CD4-positive, CD25-positive, alpha-beta regulatory T cell (primary cell): Measurements from ENCODE around the gene IL17RD. TPM values are rescaled to one million over a fixed set of nuclear protein-coding genes. Genes with fewer than 3 reads are reported as not detected.

Experiments
- ATAC-seq, 2 donors: fragments of 150-1000 bp; cut with Tn5 transposase; one replicate each; pipeline ENCODE4 v1.10.0; 2021; ENCODE audit warnings: low read depth in 2 of 2, moderate number of reproducible peaks in 2 of 2, moderate library complexity in 1 of 2
- DNase-seq, 3 donors: peaks; one replicate each; pipeline versions ENCODE4 v3.0.0 to v3.0.0-alpha.2; 2012 to 2022; ENCODE audit warnings: mixed read lengths in 1 of 3
- H3K27ac ChIP-seq: one replicate; pipeline ENCODE4 v1.7.0; 2013; ENCODE audit warnings: mild to moderate bottlenecking, low read length; ENCODE audit not compliant: insufficient read depth, poor library complexity, severe bottlenecking
- H3K27me3 ChIP-seq: one replicate; pipeline ENCODE4 v1.7.0; 2013; ENCODE audit warnings: low read length; ENCODE audit not compliant: control insufficient read depth, insufficient read depth
- H3K36me3 ChIP-seq: one replicate; pipeline ENCODE4 v1.7.0; 2013; ENCODE audit warnings: mild to moderate bottlenecking, low read length, moderate library complexity; ENCODE audit not compliant: control insufficient read depth, insufficient read depth
- H3K4me1 ChIP-seq: 2 replicates; pipeline ENCODE4 v1.7.0; 2013; ENCODE audit warnings: mild to moderate bottlenecking, low read length; ENCODE audit not compliant: insufficient read depth, control insufficient read depth, poor library complexity, severe bottlenecking
- H3K4me3 ChIP-seq: one replicate; pipeline ENCODE4 v1.7.0; 2013; ENCODE audit warnings: low read depth, mild to moderate bottlenecking, low read length, moderate library complexity
- H3K9me3 ChIP-seq, 2 experiments: 1 replicate in 1 of 2; 2 replicates in 1 of 2; pipeline ENCODE4 v1.7.0; 2013; ENCODE audit warnings: low read length in 2 of 2, mild to moderate bottlenecking in 1 of 2, moderate library complexity in 1 of 2; ENCODE audit not compliant: control insufficient read depth in 2 of 2
- H3K27ac Mint-ChIP-seq, 3 donors: one replicate each; pipeline ENCODE4 v1.8.0; 2020 to 2022; ENCODE audit warnings: mild to moderate bottlenecking in 3 of 3, mixed read lengths in 3 of 3, moderate library complexity in 2 of 3
- H3K27me3 Mint-ChIP-seq: one replicate; pipeline ENCODE4 v1.8.0; 2022; ENCODE audit warnings: mild to moderate bottlenecking, mixed read lengths
- H3K36me3 Mint-ChIP-seq: one replicate; pipeline ENCODE4 v1.8.0; 2020; ENCODE audit warnings: mixed read lengths
- H3K4me1 Mint-ChIP-seq, 4 donors: one replicate each; pipeline ENCODE4 v1.8.0; 2020 to 2022; ENCODE audit warnings: mixed read lengths in 4 of 4, mild to moderate bottlenecking in 1 of 4
- H3K4me3 Mint-ChIP-seq, 4 donors: one replicate each; pipeline ENCODE4 v1.8.0; 2020 to 2022; ENCODE audit warnings: mild to moderate bottlenecking in 4 of 4, mixed read lengths in 4 of 4, moderate library complexity in 3 of 4
- H3K9me3 Mint-ChIP-seq, 7 donors: one replicate each; pipeline ENCODE4 v1.8.0; 2020 to 2022; ENCODE audit warnings: mixed read lengths in 7 of 7, mild to moderate bottlenecking in 3 of 7, moderate library complexity in 2 of 7
- polyA plus RNA-seq, 4 donors: library from polyadenylated mRNA; unstranded; fragments of 300-500 nt; fragmentation: Illumina TruSeq; gene quantifications; one replicate each; pipeline ENCODE4 v1.2.3, GENCODE V29; 2021
- total RNA-seq: library from RNA; stranded (reverse); gene quantifications from one replicate; pipeline ENCODE4 v1.2.3, GENCODE V29; 2022

IL17RD gene
- total RNA-seq (not detected), polyA plus RNA-seq (not detected)

- no peaks in the 10 kb centered on the region for H3K36me3 Mint-ChIP-seq
- H3K4me1 Mint-ChIP-seq, result peaks cover 0 to 17% (median 10%) of the 10 kb centered on the region in 4 donors
- DNase-seq (peak in 2 of 3 donors; percentile 16 to 44), ATAC-seq (peak in 1 of 2 donors; percentile 40)
- no peaks in the 10 kb centered on the region for H3K36me3 ChIP-seq
- peak within 1 kb of the TSS; percentile 79 to 88 (median 84) for H3K4me3 Mint-ChIP-seq
- H3K27me3 Mint-ChIP-seq, result peaks cover 80% of the 10 kb centered on the region
- no peak within 1 kb of the TSS for H3K4me3 ChIP-seq
- H3K27ac ChIP-seq, result no peak within 1 kb of the TSS
- peaks cover 0 to 7% (median 0%) of the 10 kb centered on the region in 7 donors for H3K9me3 Mint-ChIP-seq
- H3K9me3 ChIP-seq, result no peaks in the 10 kb centered on the region
- peak within 1 kb of the TSS in 1 of 3 donors; percentile 22 for H3K27ac Mint-ChIP-seq
- peaks cover 48% of the 10 kb centered on the region for H3K27me3 ChIP-seq
- H3K4me1 ChIP-seq, result peaks cover 20% of the 10 kb centered on the region
Observed at GRCh38 chr3:57164657-57165573, at the start of gene IL17RD. Gene IL17RD (minus strand): TSS chr3:57165353. CDS start chr3:57165286, 67 bp downstream.

GRCh38 chr3:57206423-57206822, 41.3 kb upstream of the IL17RD start:
- Histone ChIP-seq H3K27ac (no peak overlapping the region), H3K4me3 (no peak overlapping the region), H3K9me3 (no peaks in the 10 kb centered on the region), H3K36me3 (no peaks in the 10 kb centered on the region), H3K4me1 (no peaks in the 10 kb centered on the region), H3K27me3 (no peaks in the 10 kb centered on the region)
- Mint-ChIP-seq H3K9me3 (no peaks in the 10 kb centered on the region), H3K4me1 (no peaks in the 10 kb centered on the region), H3K36me3 (no peaks in the 10 kb centered on the region), H3K27ac (no peak overlapping the region), H3K4me3 (no peak overlapping the region), H3K27me3 (no peaks in the 10 kb centered on the region)
- DNase-seq (no peak), ATAC-seq (no peak)

GRCh38 chr3:57199895-57200297, 34.7 kb upstream of the IL17RD start, which contains the start of gene HESX1:
Gene HESX1 (minus strand): TSS chr3:57199978. CDS start chr3:57199918, 60 bp downstream.
- peaks cover 10% of the 10 kb centered on the region for H3K27me3 ChIP-seq
- Mint-ChIP-seq H3K27me3 (peaks cover 15% of the 10 kb centered on the region), H3K36me3 (no peaks in the 10 kb centered on the region), H3K9me3 (no peaks in the 10 kb centered on the region), H3K4me1 (no peaks in the 10 kb centered on the region), H3K4me3 (no peak within 1 kb of the TSS), H3K27ac (no peak within 1 kb of the TSS)
- H3K27ac ChIP-seq, result no peak within 1 kb of the TSS
- no peaks in the 10 kb centered on the region for H3K9me3 ChIP-seq
- no peaks in the 10 kb centered on the region for H3K36me3 ChIP-seq
- ATAC-seq, result no peak
- no peaks in the 10 kb centered on the region for H3K4me1 ChIP-seq
- DNase-seq, result no peak
- H3K4me3 ChIP-seq, result no peak within 1 kb of the TSS

GRCh38 chr3:57194641-57195040, 29.5 kb upstream of the IL17RD start:
- Mint-ChIP-seq H3K4me3 (no peak overlapping the region), H3K4me1 (no peaks in the 10 kb centered on the region), H3K27me3 (peaks cover 45% of the 10 kb centered on the region), H3K36me3 (no peaks in the 10 kb centered on the region), H3K9me3 (no peaks in the 10 kb centered on the region), H3K27ac (peak overlapping the region in 1 of 3 donors; percentile 16)
- Histone ChIP-seq H3K4me3 (no peak overlapping the region), H3K9me3 (no peaks in the 10 kb centered on the region), H3K36me3 (no peaks in the 10 kb centered on the region), H3K4me1 (no peaks in the 10 kb centered on the region), H3K27me3 (peaks cover 15% of the 10 kb centered on the region), H3K27ac (no peak overlapping the region)
- ATAC-seq, result no peak
- no peak for DNase-seq

GRCh38 chr3:57192028-57192427, 26.9 kb upstream of the IL17RD start:
- Histone ChIP-seq H3K4me3 (no peak overlapping the region), H3K9me3 (no peaks in the 10 kb centered on the region), H3K4me1 (no peaks in the 10 kb centered on the region), H3K27me3 (peaks cover 11% of the 10 kb centered on the region), H3K27ac (no peak overlapping the region), H3K36me3 (no peaks in the 10 kb centered on the region)
- DNase-seq (no peak), ATAC-seq (no peak)
- Mint-ChIP-seq H3K9me3 (peaks cover 0 to 2% (median 0%) of the 10 kb centered on the region in 7 donors), H3K4me1 (no peaks in the 10 kb centered on the region), H3K27ac (no peak overlapping the region), H3K27me3 (peaks cover 52% of the 10 kb centered on the region), H3K36me3 (no peaks in the 10 kb centered on the region), H3K4me3 (no peak overlapping the region)

- Histone ChIP-seq H3K36me3 (no peaks in the 10 kb centered on the region), H3K9me3 (no peaks in the 10 kb centered on the region), H3K27me3 (no peaks in the 10 kb centered on the region), H3K27ac (no peak overlapping the region), H3K4me3 (no peak overlapping the region), H3K4me1 (no peaks in the 10 kb centered on the region)
- Mint-ChIP-seq H3K4me3 (no peak overlapping the region), H3K27me3 (peaks cover 22% of the 10 kb centered on the region), H3K27ac (no peak overlapping the region), H3K36me3 (no peaks in the 10 kb centered on the region), H3K9me3 (peaks cover 0 to 2% (median 0%) of the 10 kb centered on the region in 7 donors), H3K4me1 (no peaks in the 10 kb centered on the region)
- no peak for DNase-seq
- no peak for ATAC-seq
Observed at GRCh38 chr3:57184526-57184925, 19.4 kb upstream of the IL17RD start.

GRCh38 chr3:57179580-57180410, 14.6 kb upstream of the IL17RD start:
- Histone ChIP-seq H3K4me1 (no peaks in the 10 kb centered on the region), H3K27me3 (peaks cover 8% of the 10 kb centered on the region), H3K9me3 (no peaks in the 10 kb centered on the region), H3K36me3 (no peaks in the 10 kb centered on the region), H3K4me3 (no peak overlapping the region), H3K27ac (no peak overlapping the region)
- H3K9me3 Mint-ChIP-seq, result no peaks in the 10 kb centered on the region
- H3K27ac Mint-ChIP-seq, result no peak overlapping the region
- no peak for ATAC-seq
- no peak for DNase-seq
- H3K36me3 Mint-ChIP-seq, result no peaks in the 10 kb centered on the region
- peaks cover 45% of the 10 kb centered on the region for H3K27me3 Mint-ChIP-seq
- no peaks in the 10 kb centered on the region for H3K4me1 Mint-ChIP-seq
- no peak overlapping the region for H3K4me3 Mint-ChIP-seq
